OCI-LY7 (cell line): Measurements from ENCODE around the gene NCF4. TPM values are rescaled to one million over a fixed set of nuclear protein-coding genes. Genes with fewer than 3 reads are reported as not detected.

Experiments used
- BruUV-seq: library from RNA; stranded (reverse); fragments of 400-500 nt; replicated peaks from 2 replicates; lab custom pipeline; 2021; lab: Mats Ljungman, UMichigan
- CTCF ChIA-PET: fragments of 300-600 bp; sonication (Branson Sonifier 250); formaldehyde crosslinking; loops from one replicate; lab custom pipeline; 2022; ENCODE audit warnings: antibody characterized with exemption; ENCODE audit not compliant: unreplicated experiment; lab: Charles Lee
- POLR2A ChIA-PET: fragments of 300-600 bp; sonication (Branson Sonifier 250); formaldehyde crosslinking; loops from one replicate; lab custom pipeline; 2022; ENCODE audit warnings: antibody characterized with exemption; lab: Charles Lee
- DNase-seq: peaks from one replicate; pipeline ENCODE4 v3.0.0-alpha.2; 2015; ENCODE audit warnings: low spot score
- H2AFZ ChIP-seq: fragments of 200-600 bp; sonication (generic), shearing (Covaris generic); 2 replicates; pipeline ENCODE4 v1.6.1; 2014; ENCODE audit warnings: mild to moderate bottlenecking, antibody characterized with exemption, low read length, moderate library complexity
- H3K27ac ChIP-seq: fragments of 200-600 bp; sonication (generic); 2 replicates; pipeline ENCODE4 v1.5.1; 2014; ENCODE audit warnings: mixed run types, low read depth, mild to moderate bottlenecking, moderate library complexity, low read length, inconsistent platforms; ENCODE audit not compliant: poor library complexity, severe bottlenecking
- H3K36me3 ChIP-seq: fragments of 200-600 bp; sonication (generic); 2 replicates; pipeline ENCODE4 v1.6.1; 2014; ENCODE audit warnings: mild to moderate bottlenecking, antibody characterized with exemption, low read length, moderate library complexity, mixed read lengths; ENCODE audit not compliant: insufficient read depth
- H3K4me1 ChIP-seq: fragments of 200-600 bp; sonication (generic); 2 replicates; pipeline ENCODE4 v1.5.1; 2014; ENCODE audit warnings: mild to moderate bottlenecking, low read length; ENCODE audit not compliant: insufficient read depth, poor library complexity, severe bottlenecking
- H3K4me2 ChIP-seq: fragments of 200-600 bp; sonication (generic); 2 replicates; pipeline ENCODE4 v1.6.1; 2014; ENCODE audit warnings: mild to moderate bottlenecking, low read length
- H3K4me3 ChIP-seq: fragments of 200-600 bp; sonication (generic); 2 replicates; pipeline ENCODE4 v1.5.1; 2014; ENCODE audit warnings: mild to moderate bottlenecking, low read depth, low read length; ENCODE audit not compliant: poor library complexity, severe bottlenecking
- H3K79me2 ChIP-seq: fragments of 200-600 bp; sonication (generic); 2 replicates; pipeline ENCODE4 v1.6.1; 2016; ENCODE audit warnings: low read depth, mild to moderate bottlenecking, low read length, moderate library complexity, mixed read lengths; ENCODE audit not compliant: insufficient read depth
- H3K9me2 ChIP-seq: fragments of 200-600 bp; sonication (generic); 2 replicates; pipeline ENCODE4 v1.6.1; 2016; ENCODE audit warnings: mild to moderate bottlenecking, low read length, mixed read lengths; ENCODE audit not compliant: insufficient read depth
- H3K9me3 ChIP-seq: fragments of 200-600 bp; sonication (generic); 2 replicates; pipeline ENCODE4 v1.6.1; 2014; ENCODE audit warnings: mild to moderate bottlenecking, mixed run types, low read length, mixed read lengths
- H4K20me1 ChIP-seq: fragments of 200-600 bp; sonication (generic); 2 replicates; pipeline ENCODE4 v1.6.1; 2014; ENCODE audit warnings: mild to moderate bottlenecking, antibody characterized with exemption, low read length, moderate library complexity, mixed read lengths; ENCODE audit not compliant: insufficient read depth
- EZH2phosphoT487 ChIP-seq: fragments of 200-600 bp; sonication (generic); IDR thresholded peaks from 2 replicates; pipeline ENCODE4 v1.6.1; 2018; ENCODE audit warnings: low read depth, borderline replicate concordance, mild to moderate bottlenecking, mixed run types, antibody characterized with exemption, low read length, moderate library complexity, mixed read lengths
- intact Hi-C: fragments of 100-400 bp; cut with micrococcal nuclease; formaldehyde crosslinking; loops from one replicate; pipeline ENCODE4 v1.10.0; 2022; ENCODE audit not compliant: unreplicated experiment
- total RNA-seq, 2 experiments: library from RNA; depleted of rRNA in 1 of 2; stranded (reverse); fragments of >200 nt in 1 of 2; shearing (Covaris generic) in 1 of 2; gene quantifications; 2 replicates each; pipeline ENCODE4 v1.2.3, GENCODE V29; 2014 to 2022
- TF ChIP-seq, protein P1 (sequence below): fragments of 200-600 bp; sonication (generic); conservative IDR thresholded peaks from 2 replicates; pipeline ENCODE4 v1.5.1; 2014; ENCODE audit warnings: mild to moderate bottlenecking, antibody characterized with exemption, low read length, moderate library complexity, mixed read lengths

NCF4 gene
- total RNA-seq, 2 experiments from 2014 or later = 63.6 to 121 TPM

DNA sequence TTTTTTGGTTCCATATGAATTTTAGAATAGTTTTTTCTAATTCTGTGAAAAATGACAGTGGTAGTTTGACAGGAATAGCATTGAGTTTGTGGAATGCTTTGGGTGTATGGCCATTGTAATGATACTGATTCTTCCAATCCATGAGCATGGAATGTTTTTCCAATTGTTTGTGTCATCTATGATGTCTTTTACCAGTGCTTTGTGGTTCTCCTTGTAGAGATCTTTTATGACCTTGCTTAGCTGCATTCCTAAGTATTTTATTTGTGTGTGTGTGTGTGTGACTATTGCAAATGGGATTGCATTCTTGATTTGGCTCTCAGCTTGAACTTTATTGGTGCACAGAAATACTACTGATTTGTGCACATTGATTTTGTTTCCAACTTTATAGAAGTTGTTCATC lies 49.7 kb downstream of the NCF4 start:
- H3K4me2 ChIP-seq = no peak overlapping the region
- peaks cover 26% of the 10 kb centered on the region for H3K4me1 ChIP-seq
- no peaks in the 10 kb centered on the region for H3K36me3 ChIP-seq
- ChIA-PET CTCF (no interaction called here), POLR2A (no interaction called here)
- no peak for DNase-seq
- no peak for TF ChIP-seq EZH2phosphoT487
- TF ChIP-seq, protein P1, sequence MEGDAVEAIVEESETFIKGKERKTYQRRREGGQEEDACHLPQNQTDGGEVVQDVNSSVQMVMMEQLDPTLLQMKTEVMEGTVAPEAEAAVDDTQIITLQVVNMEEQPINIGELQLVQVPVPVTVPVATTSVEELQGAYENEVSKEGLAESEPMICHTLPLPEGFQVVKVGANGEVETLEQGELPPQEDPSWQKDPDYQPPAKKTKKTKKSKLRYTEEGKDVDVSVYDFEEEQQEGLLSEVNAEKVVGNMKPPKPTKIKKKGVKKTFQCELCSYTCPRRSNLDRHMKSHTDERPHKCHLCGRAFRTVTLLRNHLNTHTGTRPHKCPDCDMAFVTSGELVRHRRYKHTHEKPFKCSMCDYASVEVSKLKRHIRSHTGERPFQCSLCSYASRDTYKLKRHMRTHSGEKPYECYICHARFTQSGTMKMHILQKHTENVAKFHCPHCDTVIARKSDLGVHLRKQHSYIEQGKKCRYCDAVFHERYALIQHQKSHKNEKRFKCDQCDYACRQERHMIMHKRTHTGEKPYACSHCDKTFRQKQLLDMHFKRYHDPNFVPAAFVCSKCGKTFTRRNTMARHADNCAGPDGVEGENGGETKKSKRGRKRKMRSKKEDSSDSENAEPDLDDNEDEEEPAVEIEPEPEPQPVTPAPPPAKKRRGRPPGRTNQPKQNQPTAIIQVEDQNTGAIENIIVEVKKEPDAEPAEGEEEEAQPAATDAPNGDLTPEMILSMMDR = no peak
- no TSS peak for BruUV-seq
- H3K9me3 ChIP-seq = no peaks in the 10 kb centered on the region
- intact Hi-C loops = loop anchor here (5.0 kb wide), 1 partner anchor 67 kb away; no protein-coding TSS in a partner anchor
- no peak overlapping the region for H3K4me3 ChIP-seq
- H3K79me2 ChIP-seq = no peaks in the 10 kb centered on the region
- no peak overlapping the region for H2AFZ ChIP-seq
- H3K9me2 ChIP-seq = no peaks in the 10 kb centered on the region
- no peaks in the 10 kb centered on the region for H4K20me1 ChIP-seq
- H3K27ac ChIP-seq = no peak overlapping the region

DNA sequence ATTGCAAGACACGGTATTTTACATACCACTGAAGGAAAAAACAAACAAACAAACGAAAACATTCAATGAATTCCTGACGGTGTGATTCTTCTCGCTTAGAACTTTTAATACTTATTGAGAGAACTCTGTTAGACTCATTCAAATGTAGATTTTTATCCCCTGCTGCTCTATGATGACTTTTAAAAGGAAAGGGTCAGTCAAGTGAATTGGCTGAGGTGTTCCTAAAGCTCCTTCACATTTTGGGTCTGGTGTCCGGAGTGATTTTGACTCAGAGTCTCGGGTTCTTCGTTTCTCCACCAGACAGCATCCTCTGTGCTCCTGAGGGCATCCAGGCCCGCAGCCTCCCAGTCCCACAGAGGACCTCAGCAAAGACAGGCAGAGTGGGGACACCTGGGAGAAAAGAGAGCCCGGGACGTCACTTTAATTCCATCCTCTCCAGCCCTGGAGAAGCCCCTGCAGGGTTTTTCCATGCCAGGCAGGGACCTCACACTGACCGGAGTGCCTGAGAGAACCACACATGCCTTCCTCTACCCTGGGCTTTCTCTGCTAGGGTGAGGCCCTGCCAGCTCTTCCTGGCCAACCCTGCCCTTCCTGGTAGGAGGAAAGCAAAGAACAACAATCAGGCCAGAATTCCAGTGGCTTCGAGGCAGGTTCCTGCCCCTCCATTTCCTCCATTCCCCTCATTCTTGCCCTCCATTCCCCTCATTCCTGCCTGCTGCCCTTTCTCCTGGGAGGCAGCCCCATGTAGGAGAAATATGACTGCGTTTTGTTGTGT lies 51.3 kb downstream of the NCF4 start:
- no peak for DNase-seq
- H3K27ac ChIP-seq = no peak overlapping the region
- ChIA-PET CTCF (no interaction called here), POLR2A (no interaction called here)
- no peak overlapping the region for H2AFZ ChIP-seq
- H3K36me3 ChIP-seq = no peaks in the 10 kb centered on the region
- no peak overlapping the region for H3K4me3 ChIP-seq
- no peaks in the 10 kb centered on the region for H3K9me3 ChIP-seq
- H3K4me2 ChIP-seq = no peak overlapping the region
- no peaks in the 10 kb centered on the region for H3K79me2 ChIP-seq
- peaks cover 35% of the 10 kb centered on the region for H3K4me1 ChIP-seq
- intact Hi-C loops = loop anchor here (5.0 kb wide), 1 partner anchor 65 kb away; no protein-coding TSS in a partner anchor
- H3K9me2 ChIP-seq = no peaks in the 10 kb centered on the region
- H4K20me1 ChIP-seq = no peaks in the 10 kb centered on the region
- no TSS peak for BruUV-seq
- TF ChIP-seq, protein P1 = no peak
- TF ChIP-seq EZH2phosphoT487 = no peak
